ENCODE measurements around the gene ITGAX.

The ITGAX gene

GRCh38 chr16:31376705-31377104, 21.7 kb downstream of the ITGAX start:
- DNase-seq: no peak

- no peak for DNase-seq
Observed at GRCh38 chr16:31377210-31377903, 22.4 kb downstream of the ITGAX start.

DNA sequence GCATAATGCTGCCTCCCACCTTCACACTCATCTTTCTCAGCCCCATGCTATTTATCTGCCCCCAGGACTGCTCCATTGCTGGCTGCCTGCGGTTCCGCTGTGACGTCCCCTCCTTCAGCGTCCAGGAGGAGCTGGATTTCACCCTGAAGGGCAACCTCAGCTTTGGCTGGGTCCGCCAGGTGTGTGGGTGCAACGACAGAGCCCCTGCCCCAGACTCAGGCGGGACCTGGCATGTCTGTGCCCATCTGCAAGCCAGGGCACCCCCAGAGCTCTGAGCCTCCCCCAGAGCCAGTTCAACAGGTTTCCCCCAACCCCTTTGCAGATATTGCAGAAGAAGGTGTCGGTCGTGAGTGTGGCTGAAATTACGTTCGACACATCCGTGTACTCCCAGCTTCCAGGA, 25.2 kb downstream of the ITGAX start:
- DNase-seq: no peak

- DNase-seq: peak; percentile 52
Observed at GRCh38 chr16:31382485-31383161, 27.6 kb downstream of the ITGAX start.

DNA sequence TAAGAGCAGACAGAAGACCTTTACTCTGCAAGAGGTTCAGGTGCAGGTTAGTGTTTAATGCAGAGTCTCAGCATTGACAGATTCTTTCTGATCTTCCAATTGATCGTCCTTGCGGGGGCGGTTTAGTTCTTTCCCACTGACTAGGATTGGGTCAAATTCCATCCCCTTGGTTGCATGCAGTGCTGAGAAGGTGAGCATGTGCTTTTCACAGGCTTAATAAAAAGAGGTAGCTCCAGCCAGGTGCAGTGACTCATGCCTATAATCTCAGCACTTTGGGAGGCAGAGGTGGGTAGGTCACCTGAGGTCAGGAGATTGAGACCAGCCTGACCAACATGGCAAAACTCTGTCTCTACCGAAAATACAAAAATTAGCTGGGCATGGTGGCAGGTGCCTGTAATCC, 30.7 kb downstream of the ITGAX start:
- no peak for DNase-seq

DNA sequence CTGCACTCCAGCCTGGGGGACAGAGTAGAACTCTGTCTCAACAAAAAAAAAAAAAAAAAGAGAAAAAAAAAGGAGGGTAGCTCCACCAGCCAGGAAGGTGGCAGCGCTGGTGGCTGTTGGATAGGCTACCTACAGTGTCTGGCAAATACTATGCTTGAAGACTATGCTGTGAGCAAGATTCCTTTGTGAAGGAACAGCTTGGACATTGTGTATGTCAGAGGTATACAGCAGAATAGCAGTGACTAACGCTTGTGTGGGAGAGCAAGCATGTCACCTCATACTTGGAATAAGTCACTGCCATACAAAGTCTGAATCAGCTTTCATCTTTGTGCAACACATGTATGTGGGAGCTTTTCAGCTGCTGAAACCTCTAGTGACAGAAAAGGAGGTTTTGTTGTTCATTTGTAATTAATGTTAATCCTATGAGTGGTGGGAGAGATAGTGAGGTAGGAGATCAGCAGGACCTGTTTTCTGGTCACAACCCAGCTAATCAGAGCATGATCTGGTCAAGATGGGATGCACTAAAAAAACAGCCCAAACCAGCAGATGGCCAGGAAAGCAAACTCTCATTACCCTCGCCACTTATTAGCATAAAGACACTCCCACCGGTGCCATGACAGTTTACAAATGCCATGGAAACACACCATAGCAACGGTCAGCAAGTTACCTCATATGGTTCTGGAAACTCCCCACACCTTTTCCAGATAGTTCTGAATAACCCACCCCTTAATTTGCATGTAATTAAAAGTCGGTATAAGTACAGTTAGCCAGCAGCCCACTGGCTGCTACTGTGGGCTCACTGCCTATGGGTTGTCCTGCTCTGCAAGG, 31.4 kb downstream of the ITGAX start:
- peak; percentile 10 for DNase-seq

DNA sequence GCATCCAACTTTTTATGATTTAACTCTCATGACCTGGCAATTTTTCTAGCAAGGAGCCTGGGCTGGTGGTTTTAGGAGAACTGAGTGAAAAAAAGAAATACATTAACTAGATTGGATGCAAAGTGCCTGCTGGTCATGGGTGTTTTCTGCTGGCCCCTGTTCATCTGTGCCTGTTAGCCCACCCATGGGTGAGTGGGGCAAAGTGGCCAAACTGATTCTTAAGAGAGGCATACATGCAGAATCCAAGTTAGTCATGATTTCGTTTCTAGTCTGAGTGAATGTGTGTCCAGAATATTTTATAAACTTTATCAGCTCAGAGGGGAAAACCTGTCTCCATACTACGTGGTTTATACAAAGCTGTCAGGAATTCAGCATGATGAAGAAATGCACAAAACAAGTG, 33.6 kb downstream of the ITGAX start:
- DNase-seq: no peak

DNA sequence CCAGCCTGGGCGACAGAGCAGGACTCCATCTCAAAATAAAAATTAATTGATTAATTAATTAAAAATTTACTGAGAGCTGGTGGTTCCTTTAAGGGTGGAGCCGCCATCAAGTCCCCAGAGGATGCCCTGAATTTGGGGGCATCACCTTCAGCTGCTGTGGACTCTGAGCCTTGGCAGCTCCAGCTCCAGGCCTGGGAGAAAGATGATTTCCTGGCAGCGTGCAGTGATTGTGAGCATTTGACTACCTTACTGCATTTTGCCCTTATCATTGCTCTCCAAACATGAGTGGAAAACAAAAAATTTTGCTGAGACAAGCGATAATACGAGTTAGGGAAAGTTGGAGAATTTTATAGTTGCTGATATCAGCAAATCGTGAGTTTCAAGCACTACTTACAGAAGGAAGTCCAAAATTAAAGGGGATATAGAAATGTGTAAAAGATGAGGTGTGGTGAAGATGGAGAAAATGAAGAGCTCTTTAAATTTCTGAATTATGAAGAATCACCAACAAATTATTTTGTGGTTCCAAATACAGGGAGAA, 35.6 kb downstream of the ITGAX start:
- no peak for DNase-seq

DNA sequence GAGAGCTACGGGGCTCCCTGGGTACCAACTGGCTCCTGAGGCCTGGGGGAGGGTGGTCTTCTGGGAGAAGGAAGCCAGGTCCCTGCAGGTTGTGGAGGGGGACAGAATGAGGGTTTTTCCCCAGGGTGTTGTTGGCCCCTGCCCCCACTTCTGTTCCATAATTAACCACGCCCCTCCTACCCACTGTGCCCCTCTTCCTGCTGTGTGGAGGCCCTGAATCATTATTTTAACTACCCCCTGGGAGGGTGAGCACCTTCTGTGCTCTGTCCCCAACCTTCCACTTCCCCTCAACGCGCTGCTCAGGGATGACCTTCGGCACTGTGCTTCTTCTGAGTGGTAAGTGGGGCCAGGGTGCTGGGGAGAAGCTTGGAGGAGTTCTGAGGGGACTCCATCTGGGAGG, 38.1 kb downstream of the ITGAX start, which contains the start of gene ITGAD:
TSS of gene ITGAD (plus strand) at position 280 of the 400 bp plus-strand sequence. CDS start at position 306, 26 bp downstream.
- DNase-seq: no peak

- DNase-seq: no peak
Observed at GRCh38 chr16:31395647-31396046, 40.7 kb downstream of the ITGAX start.

- DNase-seq: no peak
Observed at GRCh38 chr16:31397096-31397660, 42.2 kb downstream of the ITGAX start.

DNA sequence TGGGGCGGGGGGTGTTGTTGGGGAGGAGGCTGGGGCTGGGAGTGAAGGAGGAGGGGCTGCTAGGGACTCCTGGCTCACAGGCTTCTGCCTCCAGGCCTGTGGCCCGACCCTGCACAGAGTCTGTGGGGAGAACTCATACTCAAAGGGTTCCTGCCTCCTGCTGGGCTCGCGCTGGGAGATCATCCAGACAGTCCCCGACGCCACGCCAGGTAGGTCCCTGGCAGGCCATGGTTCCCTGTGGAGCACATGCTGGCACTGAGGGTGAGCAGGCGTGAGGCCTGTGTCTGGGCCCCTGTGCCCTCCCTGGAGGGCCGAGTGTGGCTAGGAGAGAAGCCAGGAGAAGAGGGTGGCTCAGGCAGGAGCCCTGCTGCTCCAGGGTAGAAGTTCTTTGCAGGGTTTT, 42.7 kb downstream of the ITGAX start:
- DNase-seq: no peak

- DNase-seq: no peak
Observed at GRCh38 chr16:31400191-31400590, 45.2 kb downstream of the ITGAX start.

DNA sequence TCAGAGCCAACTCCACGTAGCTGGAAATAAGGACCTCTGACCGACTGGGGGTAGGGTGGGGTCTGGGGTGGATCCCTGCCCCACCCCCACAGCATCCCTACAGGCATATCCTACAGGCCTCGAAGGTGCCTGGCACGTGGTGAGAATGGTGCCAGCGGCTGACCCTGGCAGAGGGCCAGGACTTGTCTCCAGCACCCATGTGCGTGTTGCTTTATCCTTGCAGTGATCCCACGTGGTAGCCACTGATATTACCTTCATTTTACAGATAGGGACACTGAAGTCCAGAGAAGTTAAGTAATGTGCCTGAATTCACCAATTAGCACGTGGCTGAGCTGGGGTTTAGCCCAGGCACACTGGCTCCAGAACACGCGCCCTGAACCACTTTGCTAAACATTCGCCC, 46.5 kb downstream of the ITGAX start:
- peak; percentile 3 for DNase-seq

GRCh38 chr16:31402687-31403086, 47.7 kb downstream of the ITGAX start:
- no peak for DNase-seq

DNA sequence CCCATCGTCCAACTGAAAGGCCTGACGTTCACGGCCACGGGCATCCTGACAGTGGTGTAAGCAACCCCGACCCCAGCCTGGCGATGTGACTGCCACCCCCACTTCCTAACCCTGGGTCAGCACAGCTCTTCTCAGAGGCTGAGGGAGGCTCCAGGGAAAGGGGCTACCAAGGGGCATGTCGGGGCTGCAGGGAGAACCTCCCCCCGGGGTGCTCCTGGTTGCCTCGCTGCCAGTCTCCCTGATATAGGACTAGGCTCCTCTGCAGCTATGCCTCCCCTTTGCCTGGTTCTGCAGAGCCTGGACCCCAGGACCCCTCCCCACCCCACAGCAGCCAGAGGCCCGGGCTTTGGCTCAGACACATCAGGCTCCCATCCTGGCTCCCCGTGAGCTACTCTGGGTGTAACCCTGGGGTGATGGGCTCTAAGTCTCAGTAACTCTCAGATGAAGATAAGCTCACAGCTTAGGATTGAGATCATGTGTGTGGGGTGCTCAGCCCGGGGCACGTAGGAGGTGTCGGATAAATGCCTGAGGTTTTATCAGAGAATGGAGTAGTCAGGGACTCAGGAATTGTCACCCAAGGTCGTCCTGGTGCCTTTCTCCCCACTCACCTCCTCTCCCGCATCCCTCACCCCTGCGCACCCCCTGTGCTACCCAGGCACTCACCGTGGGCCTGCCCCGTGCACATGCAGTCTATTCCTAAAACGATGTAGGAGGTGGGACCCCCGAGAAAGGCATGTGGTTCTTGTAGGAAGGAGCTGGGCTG, 48.8 kb downstream of the ITGAX start:
- no peak for DNase-seq

DNA sequence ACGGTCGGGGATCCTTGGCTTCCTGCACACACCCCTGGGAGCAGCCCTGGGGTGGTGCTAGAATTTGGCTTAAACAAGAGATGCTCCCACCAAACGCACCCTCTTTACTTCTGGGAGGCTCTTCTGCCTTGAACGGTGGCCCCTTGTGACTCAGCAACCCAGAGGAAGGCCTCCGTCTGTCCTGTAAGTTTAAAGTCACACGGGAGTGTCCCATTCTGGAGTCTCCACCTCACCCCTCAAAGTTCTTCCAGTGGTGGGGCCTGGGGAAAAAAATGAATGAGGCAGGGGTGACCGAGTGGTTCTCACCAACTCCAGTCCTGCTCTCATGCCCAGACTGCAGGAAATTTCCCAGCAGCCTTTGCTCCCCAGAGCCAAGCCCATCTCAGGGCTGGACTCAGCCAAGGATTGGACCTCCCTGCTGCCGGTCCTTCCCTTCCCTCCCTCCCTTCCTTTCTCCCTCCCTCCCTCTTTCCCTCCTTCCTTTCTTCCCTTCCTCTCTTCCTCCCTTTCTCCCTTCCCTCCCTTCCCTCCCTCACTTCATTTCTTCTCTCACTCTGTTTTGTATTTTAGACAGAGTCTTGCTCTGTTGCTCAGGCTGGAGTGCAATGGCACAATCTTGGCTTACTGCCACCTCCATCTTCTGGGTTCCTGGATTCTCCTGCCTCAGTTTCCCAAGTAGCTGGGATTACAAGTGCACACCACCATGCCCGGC, 49.5 kb downstream of the ITGAX start:
- no peak for DNase-seq

GRCh38 chr16:31407406-31407805, 52.4 kb downstream of the ITGAX start:
- DNase-seq: no peak

- DNase-seq: no peak
Observed at GRCh38 chr16:31409433-31409832, 54.5 kb downstream of the ITGAX start.

DNA sequence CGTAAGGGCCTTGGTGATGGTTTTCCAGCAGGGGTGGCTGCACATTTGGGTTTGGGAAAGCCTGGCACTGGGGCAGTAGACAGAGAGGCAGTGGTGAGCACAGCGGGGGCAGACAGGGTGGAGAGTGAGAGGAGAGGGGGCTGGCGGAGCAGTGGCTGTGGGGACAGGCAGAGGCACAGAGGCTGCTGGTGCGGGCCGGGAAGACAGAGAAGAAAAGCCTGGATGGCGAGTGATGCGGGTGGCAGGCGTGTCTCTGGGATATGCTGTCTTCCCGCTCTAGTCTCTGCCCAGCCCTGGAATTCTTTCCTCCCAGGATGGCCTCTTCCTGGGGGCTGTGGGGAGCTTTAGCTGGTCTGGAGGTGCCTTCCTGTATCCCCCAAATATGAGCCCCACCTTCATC, 55.1 kb downstream of the ITGAX start:
- no peak for DNase-seq

DNA sequence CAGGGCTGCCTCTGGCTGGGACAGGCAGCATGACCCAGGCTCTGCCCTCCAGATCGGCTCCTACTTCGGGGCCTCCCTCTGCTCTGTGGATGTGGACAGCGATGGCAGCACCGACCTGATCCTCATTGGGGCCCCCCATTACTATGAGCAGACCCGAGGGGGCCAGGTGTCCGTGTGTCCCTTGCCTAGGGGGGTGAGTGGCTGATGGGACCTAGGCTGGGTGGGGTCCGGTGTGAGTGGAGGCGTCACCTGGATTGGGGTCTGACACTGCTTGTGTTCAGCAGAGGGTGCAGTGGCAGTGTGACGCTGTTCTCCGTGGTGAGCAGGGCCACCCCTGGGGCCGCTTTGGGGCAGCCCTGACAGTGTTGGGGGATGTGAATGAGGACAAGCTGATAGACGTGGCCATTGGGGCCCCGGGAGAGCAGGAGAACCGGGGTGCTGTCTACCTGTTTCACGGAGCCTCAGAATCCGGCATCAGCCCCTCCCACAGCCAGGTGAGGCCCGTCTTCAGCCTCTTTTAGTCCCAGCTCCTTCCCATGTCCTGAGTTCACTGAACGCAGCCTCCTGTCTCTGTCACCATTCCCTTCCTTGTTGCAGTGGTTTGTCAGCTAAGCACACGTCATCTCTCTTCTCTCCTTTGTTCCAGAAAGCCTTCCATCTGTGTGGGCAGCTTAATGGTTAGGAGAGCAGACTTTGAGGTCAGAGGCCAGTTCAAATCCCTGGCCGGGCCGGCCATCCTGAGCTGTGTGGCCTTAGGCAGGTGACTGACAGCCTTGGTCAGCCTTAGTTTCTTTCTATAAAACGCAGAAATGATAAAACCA, 56.3 kb downstream of the ITGAX start:
- DNase-seq: peak; percentile 8

All from DMS53 (cell line).